Calu3 (cell line): Measurements from ENCODE around the gene MAP3K20. TPM values are rescaled to one million over a fixed set of nuclear protein-coding genes. Genes with fewer than 3 reads are reported as not detected.

ENCODE experiments used
- BruUV-seq: library from RNA; stranded (reverse); fragments of 400-500 nt; replicated peaks from 2 replicates; lab custom pipeline; 2021; lab: Mats Ljungman, UMichigan
- CTCF ChIA-PET: fragments of 300-600 bp; sonication (Branson Sonifier 250); formaldehyde crosslinking; loops from one replicate; lab custom pipeline; 2022; ENCODE audit warnings: antibody characterized with exemption; lab: Charles Lee
- DNase-seq: peaks from one replicate; pipeline ENCODE4 v3.0.0; 2022
- H3K27ac Mint-ChIP-seq: one replicate; pipeline ENCODE4 v1.8.0; 2022; ENCODE audit warnings: mixed read lengths; ENCODE audit not compliant: unreplicated experiment
- H3K27me3 Mint-ChIP-seq: one replicate; pipeline ENCODE4 v1.8.0; 2022; ENCODE audit warnings: mixed read lengths; ENCODE audit not compliant: unreplicated experiment
- H3K36me3 Mint-ChIP-seq: one replicate; pipeline ENCODE4 v1.8.0; 2022; ENCODE audit warnings: mild to moderate bottlenecking, moderate library complexity, mixed read lengths; ENCODE audit not compliant: insufficient read depth, unreplicated experiment
- H3K4me1 Mint-ChIP-seq: one replicate; pipeline ENCODE4 v1.8.0; 2022; ENCODE audit warnings: mild to moderate bottlenecking, low read depth, mixed read lengths; ENCODE audit not compliant: unreplicated experiment
- H3K4me3 Mint-ChIP-seq: one replicate; pipeline ENCODE4 v1.8.0; 2022; ENCODE audit warnings: mild to moderate bottlenecking, low read depth, moderate library complexity, mixed read lengths; ENCODE audit not compliant: unreplicated experiment
- H3K9me3 Mint-ChIP-seq: one replicate; pipeline ENCODE4 v1.8.0; 2022; ENCODE audit warnings: low read depth, mixed read lengths; ENCODE audit not compliant: unreplicated experiment
- CTCF ChIP-seq: fragments of 200-600 bp; IDR thresholded peaks from one replicate; pipeline ENCODE4 v1.8.0; 2022; ENCODE audit warnings: antibody characterized with exemption; ENCODE audit not compliant: unreplicated experiment
- intact Hi-C: fragments of 100-400 bp; cut with micrococcal nuclease; formaldehyde crosslinking; loops from one replicate; pipeline ENCODE4 v1.10.0; 2022; ENCODE audit not compliant: unreplicated experiment
- total RNA-seq: library from RNA; stranded (reverse); gene quantifications from 2 replicates; pipeline ENCODE4 v1.2.3, GENCODE V29; 2022

Gene MAP3K20
- total RNA-seq, 1 experiment from 2014 or later: 37.0 TPM

- BruUV-seq: no TSS peak
- Mint-ChIP-seq H3K27me3 (no peaks in the 10 kb centered on the region), H3K27ac (no peak overlapping the region), H3K36me3 (peaks cover 9% of the 10 kb centered on the region), H3K4me1 (no peaks in the 10 kb centered on the region), H3K9me3 (no peaks in the 10 kb centered on the region), H3K4me3 (no peak overlapping the region)
- intact Hi-C loops: loop anchor here (5.0 kb wide), 1 partner anchor 236 kb away; no protein-coding TSS in a partner anchor
- no peak for TF ChIP-seq CTCF
- CTCF ChIA-PET: interaction anchor here (1.0 kb wide), 1 partner anchor 13 kb away, joined by 7 read pairs; no protein-coding TSS in a partner anchor
- no peak for DNase-seq
Measured at GRCh38 chr2:173213181-173213580, 137.5 kb downstream of the MAP3K20 start.

GRCh38 chr2:173214213-173214612, 138.6 kb downstream of the MAP3K20 start:
- no peaks in the 10 kb centered on the region for H3K4me1 Mint-ChIP-seq
- intact Hi-C loops: loop anchor here (5.0 kb wide), 1 partner anchor 237 kb away; no protein-coding TSS in a partner anchor
- H3K36me3 Mint-ChIP-seq: peaks cover 9% of the 10 kb centered on the region
- H3K9me3 Mint-ChIP-seq: no peaks in the 10 kb centered on the region
- no peak for TF ChIP-seq CTCF
- no peak overlapping the region for H3K27ac Mint-ChIP-seq
- CTCF ChIA-PET: no interaction called here
- H3K4me3 Mint-ChIP-seq: no peak overlapping the region
- DNase-seq: no peak
- H3K27me3 Mint-ChIP-seq: no peaks in the 10 kb centered on the region
- no TSS peak for BruUV-seq

GRCh38 chr2:173215316-173215715, 139.7 kb downstream of the MAP3K20 start:
- no peak overlapping the region for H3K27ac Mint-ChIP-seq
- no peaks in the 10 kb centered on the region for H3K9me3 Mint-ChIP-seq
- no peak for DNase-seq
- H3K4me3 Mint-ChIP-seq: no peak overlapping the region
- H3K4me1 Mint-ChIP-seq: no peaks in the 10 kb centered on the region
- no peaks in the 10 kb centered on the region for H3K27me3 Mint-ChIP-seq
- intact Hi-C loops: no loop called here
- CTCF ChIA-PET: interaction anchor here (2.0 kb wide), 1 partner anchor 11 kb away, joined by 5 read pairs; no protein-coding TSS in a partner anchor
- peaks cover 9% of the 10 kb centered on the region for H3K36me3 Mint-ChIP-seq
- no TSS peak for BruUV-seq
- TF ChIP-seq CTCF: no peak

GRCh38 chr2:173216051-173216450, 140.4 kb downstream of the MAP3K20 start:
- no peaks in the 10 kb centered on the region for H3K9me3 Mint-ChIP-seq
- intact Hi-C loops: no loop called here
- no TSS peak for BruUV-seq
- H3K36me3 Mint-ChIP-seq: peaks cover 9% of the 10 kb centered on the region
- CTCF ChIA-PET: interaction anchor here (2.0 kb wide), 1 partner anchor 10 kb away, joined by 5 read pairs; no protein-coding TSS in a partner anchor
- no peaks in the 10 kb centered on the region for H3K27me3 Mint-ChIP-seq
- TF ChIP-seq CTCF: no peak
- no peak overlapping the region for H3K27ac Mint-ChIP-seq
- H3K4me3 Mint-ChIP-seq: no peak overlapping the region
- H3K4me1 Mint-ChIP-seq: no peaks in the 10 kb centered on the region
- DNase-seq: no peak
